ENCODE measurements around the gene FBLN5. TPM values are rescaled to one million over a fixed set of nuclear protein-coding genes. Genes with fewer than 3 reads are reported as not detected.

The FBLN5 gene
- total and polyA plus RNA-seq, 8 donors = 20.1 to 151 (median 48.6) TPM

- Histone ChIP-seq H3K27me3 (no peaks in the 10 kb centered on the region), H3K27ac (peak overlapping the region in 4 of 5 donors; percentile 6 to 50 (median 32)), H3K4me3 (peak overlapping the region in 3 of 4 donors; percentile 10 to 20 (median 16)), H3K9me3 (peaks cover 0 to 7% (median 0%) of the 10 kb centered on the region in 4 donors), H3K4me1 (peaks cover 13 to 29% (median 23%) of the 10 kb centered on the region in 4 donors), H3K36me3 (peaks cover 0 to 34% (median 24%) of the 10 kb centered on the region in 4 donors)
- no peak for TF ChIP-seq POLR2A (IDR thresholded peaks at IDR 0.05)
- TF ChIP-seq POLR2AphosphoS5 (IDR thresholded peaks at IDR 0.05) = no peak
- WGBS, 5 donors = 77 to 83% (median 80%) methylated on average over 6 of the region's 6 CpGs
- DNase-seq = no peak
- intact Hi-C loops (cut with DNase I; ENCODE audit: low total_unique reads) = no loop called here
These were observed 80.8 kb downstream of the FBLN5 start for GRCh38 chr14:91866511-91867295.

- 57 to 72% (median 69%) methylated on average over 2 of the region's 2 CpGs for WGBS, 5 donors
- peak overlapping the region in 4 of 5 donors; percentile 2 to 50 (median 27) for H3K27ac ChIP-seq
- peak overlapping the region in 3 of 4 donors; percentile 10 to 20 (median 16) for H3K4me3 ChIP-seq
- TF ChIP-seq EP300 (IDR thresholded peaks at IDR 0.05) (no peak), POLR2AphosphoS5 (IDR thresholded peaks at IDR 0.05) (no peak), POLR2A (IDR thresholded peaks at IDR 0.05) (no peak), CTCF (IDR thresholded peaks at IDR 0.05) (no peak)
- H3K27me3 ChIP-seq = no peaks in the 10 kb centered on the region
- H3K4me1 ChIP-seq = peaks cover 8 to 24% (median 18%) of the 10 kb centered on the region in 4 donors
- peaks cover 0 to 7% (median 0%) of the 10 kb centered on the region in 4 donors for H3K9me3 ChIP-seq
- no peak for DNase-seq
- H3K36me3 ChIP-seq = peaks cover 0 to 34% (median 24%) of the 10 kb centered on the region in 4 donors
- intact Hi-C loops (cut with DNase I; ENCODE audit: low total_unique reads) = no loop called here
These were observed 81.4 kb downstream of the FBLN5 start for GRCh38 chr14:91866061-91866460.

- Histone ChIP-seq H3K4me1 (peaks cover 0 to 19% (median 2%) of the 10 kb centered on the region in 4 donors), H3K4me3 (no peak overlapping the region), H3K36me3 (peaks cover 0 to 4% (median 2%) of the 10 kb centered on the region in 4 donors), H3K9me3 (no peaks in the 10 kb centered on the region), H3K27ac (no peak overlapping the region), H3K27me3 (no peaks in the 10 kb centered on the region)
- no peak for TF ChIP-seq CTCF (IDR thresholded peaks at IDR 0.05)
- TF ChIP-seq POLR2AphosphoS5 (IDR thresholded peaks at IDR 0.05) = no peak
- no peak for TF ChIP-seq POLR2A (IDR thresholded peaks at IDR 0.05)
- no peak for TF ChIP-seq EP300 (IDR thresholded peaks at IDR 0.05)
- no peak for DNase-seq
- intact Hi-C loops (cut with DNase I; ENCODE audit: low total_unique reads) = no loop called here
- 61 to 85% (median 80%) methylated on average over 4 of the region's 4 CpGs for WGBS, 5 donors
These were observed 85.1 kb downstream of the FBLN5 start for GRCh38 chr14:91862417-91862816.

- WGBS, 5 donors = 63 to 87% (median 82%) methylated on average over 2 of the region's 2 CpGs
- Histone ChIP-seq H3K36me3 (no peaks in the 10 kb centered on the region), H3K4me1 (peaks cover 0 to 19% (median 2%) of the 10 kb centered on the region in 4 donors), H3K27me3 (no peaks in the 10 kb centered on the region), H3K9me3 (no peaks in the 10 kb centered on the region), H3K27ac (no peak overlapping the region), H3K4me3 (no peak overlapping the region)
- intact Hi-C loops (cut with DNase I; ENCODE audit: low total_unique reads) = no loop called here
- no peak for TF ChIP-seq CTCF (IDR thresholded peaks at IDR 0.05)
- no peak for TF ChIP-seq EP300 (IDR thresholded peaks at IDR 0.05)
- TF ChIP-seq POLR2A (IDR thresholded peaks at IDR 0.05) = no peak
- no peak for TF ChIP-seq POLR2AphosphoS5 (IDR thresholded peaks at IDR 0.05)
- no peak for DNase-seq
These were observed 86.4 kb downstream of the FBLN5 start for GRCh38 chr14:91861091-91861490.

- intact Hi-C loops (cut with DNase I; ENCODE audit: low total_unique reads) = no loop called here
- H3K36me3 ChIP-seq = no peaks in the 10 kb centered on the region
- no peaks in the 10 kb centered on the region for H3K27me3 ChIP-seq
- peaks cover 0 to 19% (median 2%) of the 10 kb centered on the region in 4 donors for H3K4me1 ChIP-seq
- TF ChIP-seq POLR2AphosphoS5 (IDR thresholded peaks at IDR 0.05) (no peak), EP300 (IDR thresholded peaks at IDR 0.05) (no peak), POLR2A (IDR thresholded peaks at IDR 0.05) (no peak), CTCF (IDR thresholded peaks at IDR 0.05) (no peak)
- no peak overlapping the region for H3K4me3 ChIP-seq
- no peak for DNase-seq
- H3K27ac ChIP-seq = no peak overlapping the region
- H3K9me3 ChIP-seq = no peaks in the 10 kb centered on the region
These were observed 87.3 kb downstream of the FBLN5 start for GRCh38 chr14:91860238-91860637.
